Mesothelial cell of epicardium (in vitro differentiated cells): ENCODE results near the gene PRCD. TPM values are rescaled to one million over a fixed set of nuclear protein-coding genes. Genes with fewer than 3 reads are reported as not detected.

Source experiments
- DNase-seq, 2 experiments: peaks; one replicate each; pipeline ENCODE4 v3.0.0; 2021; ENCODE audit warnings: low spot score in 2 of 2; ENCODE audit not compliant: unreplicated experiment in 2 of 2
- H3K27ac Mint-ChIP-seq: 2 replicates; pipeline ENCODE4 v1.8.0; 2021; ENCODE audit warnings: mixed read lengths
- H3K27me3 Mint-ChIP-seq: 2 replicates; pipeline ENCODE4 v1.8.0; 2021; ENCODE audit warnings: low read depth, mixed read lengths
- H3K36me3 Mint-ChIP-seq: 2 replicates; pipeline ENCODE4 v1.8.0; 2021; ENCODE audit warnings: mixed read lengths
- H3K4me1 Mint-ChIP-seq: 2 replicates; pipeline ENCODE4 v1.8.0; 2021; ENCODE audit warnings: mixed read lengths
- H3K4me3 Mint-ChIP-seq: 2 replicates; pipeline ENCODE4 v1.8.0; 2021; ENCODE audit warnings: mild to moderate bottlenecking, moderate library complexity, mixed read lengths
- H3K9me3 Mint-ChIP-seq: 2 replicates; pipeline ENCODE4 v1.8.0; 2021; ENCODE audit warnings: mixed read lengths
- total RNA-seq: library from RNA; stranded (reverse); gene quantifications from 3 replicates; pipeline ENCODE4 v1.2.1, GENCODE V29; 2021
- TF ChIP-seq, protein P1 (sequence below): fragments of 200-600 bp; sonication (generic); IDR thresholded peaks from one replicate; pipeline ENCODE4 v1.5.0; 2021; ENCODE audit warnings: antibody characterized with exemption; ENCODE audit not compliant: unreplicated experiment

Gene PRCD, protein sequence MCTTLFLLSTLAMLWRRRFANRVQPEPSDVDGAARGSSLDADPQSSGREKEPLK
- 8.7 to 9.9 TPM (median 9.9 TPM) in 3 replicates for total RNA-seq

DNA sequence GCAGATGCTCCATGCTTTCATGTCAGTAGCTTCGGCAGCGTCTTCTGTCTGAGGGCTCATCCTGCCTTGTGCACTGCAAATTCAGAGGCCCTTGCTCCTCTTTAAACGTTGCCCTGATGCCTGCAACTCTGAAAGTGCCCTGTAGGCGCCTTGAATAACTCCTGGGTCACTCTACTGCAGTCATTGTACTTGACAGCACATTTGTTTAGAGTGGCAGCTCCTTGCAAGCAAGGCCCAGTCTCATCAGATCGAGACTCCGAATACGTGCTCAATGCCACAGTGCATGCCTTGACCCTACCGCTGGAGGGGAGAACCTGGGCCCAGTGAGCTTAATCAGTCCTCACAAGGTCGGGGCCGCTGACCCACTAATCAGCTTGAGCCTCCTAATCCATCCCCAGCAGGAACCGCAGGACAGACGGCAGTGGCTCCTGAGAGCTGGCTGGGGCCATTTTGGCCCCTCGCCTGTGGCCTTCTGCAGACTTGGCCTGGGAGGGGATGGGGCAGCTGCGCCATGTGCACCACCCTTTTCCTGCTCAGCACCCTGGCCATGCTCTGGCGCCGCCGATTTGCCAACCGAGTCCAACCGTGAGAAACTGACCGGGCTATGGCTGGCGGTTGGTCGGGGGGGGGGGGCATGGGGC is at the start of gene PRCD:
Gene PRCD, plus strand, starts transcription at position 414 of the 641 bp plus-strand sequence. Its CDS starts 98 bp downstream, at position 512.
- no peak for DNase-seq
- Mint-ChIP-seq H3K27ac (peak within 1 kb of the TSS; percentile 86), H3K9me3 (no peaks in the 10 kb centered on the region), H3K4me1 (peaks cover 56% of the 10 kb centered on the region), H3K4me3 (peak within 1 kb of the TSS; percentile 64), H3K27me3 (peaks cover 43% of the 10 kb centered on the region), H3K36me3 (no peaks in the 10 kb centered on the region)
- TF ChIP-seq, protein P1, sequence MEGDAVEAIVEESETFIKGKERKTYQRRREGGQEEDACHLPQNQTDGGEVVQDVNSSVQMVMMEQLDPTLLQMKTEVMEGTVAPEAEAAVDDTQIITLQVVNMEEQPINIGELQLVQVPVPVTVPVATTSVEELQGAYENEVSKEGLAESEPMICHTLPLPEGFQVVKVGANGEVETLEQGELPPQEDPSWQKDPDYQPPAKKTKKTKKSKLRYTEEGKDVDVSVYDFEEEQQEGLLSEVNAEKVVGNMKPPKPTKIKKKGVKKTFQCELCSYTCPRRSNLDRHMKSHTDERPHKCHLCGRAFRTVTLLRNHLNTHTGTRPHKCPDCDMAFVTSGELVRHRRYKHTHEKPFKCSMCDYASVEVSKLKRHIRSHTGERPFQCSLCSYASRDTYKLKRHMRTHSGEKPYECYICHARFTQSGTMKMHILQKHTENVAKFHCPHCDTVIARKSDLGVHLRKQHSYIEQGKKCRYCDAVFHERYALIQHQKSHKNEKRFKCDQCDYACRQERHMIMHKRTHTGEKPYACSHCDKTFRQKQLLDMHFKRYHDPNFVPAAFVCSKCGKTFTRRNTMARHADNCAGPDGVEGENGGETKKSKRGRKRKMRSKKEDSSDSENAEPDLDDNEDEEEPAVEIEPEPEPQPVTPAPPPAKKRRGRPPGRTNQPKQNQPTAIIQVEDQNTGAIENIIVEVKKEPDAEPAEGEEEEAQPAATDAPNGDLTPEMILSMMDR = no peak

- Mint-ChIP-seq H3K9me3 (no peaks in the 10 kb centered on the region), H3K36me3 (peaks cover 1% of the 10 kb centered on the region), H3K4me1 (peaks cover 16% of the 10 kb centered on the region), H3K27me3 (peaks cover 3% of the 10 kb centered on the region), H3K27ac (no peak overlapping the region), H3K4me3 (no peak overlapping the region)
- TF ChIP-seq, protein P1 = no peak
- DNase-seq = no peak
Observed at GRCh38 chr17:76490112-76490710, 49.6 kb upstream of the PRCD start.

- H3K36me3 Mint-ChIP-seq = peaks cover 1% of the 10 kb centered on the region
- H3K27ac Mint-ChIP-seq = no peak overlapping the region
- peaks cover 3% of the 10 kb centered on the region for H3K27me3 Mint-ChIP-seq
- H3K4me3 Mint-ChIP-seq = no peak overlapping the region
- peaks cover 16% of the 10 kb centered on the region for H3K4me1 Mint-ChIP-seq
- DNase-seq = no peak
- TF ChIP-seq, protein P1 = no peak
- no peaks in the 10 kb centered on the region for H3K9me3 Mint-ChIP-seq
Observed at GRCh38 chr17:76491271-76492122, 48.3 kb upstream of the PRCD start.

GRCh38 chr17:76492123-76492988 is 47.5 kb upstream of the PRCD start:
- Mint-ChIP-seq H3K27ac (no peak overlapping the region), H3K4me3 (no peak overlapping the region)
- TF ChIP-seq, protein P1 = no peak

GRCh38 chr17:76492989-76493501 is 46.8 kb upstream of the PRCD start:
- no peak for DNase-seq
- Mint-ChIP-seq H3K9me3 (no peaks in the 10 kb centered on the region), H3K36me3 (no peaks in the 10 kb centered on the region), H3K27ac (peak overlapping the region; percentile 30), H3K4me1 (peaks cover 20% of the 10 kb centered on the region), H3K4me3 (no peak overlapping the region), H3K27me3 (peaks cover 3% of the 10 kb centered on the region)
- TF ChIP-seq, protein P1 = no peak

More at GRCh38 chr17:76492123-76492988, 47.5 kb upstream of the PRCD start:
- Mint-ChIP-seq H3K36me3 (peaks cover 1% of the 10 kb centered on the region), H3K4me1 (peaks cover 16% of the 10 kb centered on the region), H3K27me3 (peaks cover 3% of the 10 kb centered on the region), H3K9me3 (no peaks in the 10 kb centered on the region)
- no peak for DNase-seq
